ENCODE results near the gene C9orf85.
"Not testable (repeated sequence)": the region's sequence is repeated elsewhere in the genome, so short reads cannot be mapped to it uniquely, and the experiment has no call there.

The C9orf85 gene

DNA sequence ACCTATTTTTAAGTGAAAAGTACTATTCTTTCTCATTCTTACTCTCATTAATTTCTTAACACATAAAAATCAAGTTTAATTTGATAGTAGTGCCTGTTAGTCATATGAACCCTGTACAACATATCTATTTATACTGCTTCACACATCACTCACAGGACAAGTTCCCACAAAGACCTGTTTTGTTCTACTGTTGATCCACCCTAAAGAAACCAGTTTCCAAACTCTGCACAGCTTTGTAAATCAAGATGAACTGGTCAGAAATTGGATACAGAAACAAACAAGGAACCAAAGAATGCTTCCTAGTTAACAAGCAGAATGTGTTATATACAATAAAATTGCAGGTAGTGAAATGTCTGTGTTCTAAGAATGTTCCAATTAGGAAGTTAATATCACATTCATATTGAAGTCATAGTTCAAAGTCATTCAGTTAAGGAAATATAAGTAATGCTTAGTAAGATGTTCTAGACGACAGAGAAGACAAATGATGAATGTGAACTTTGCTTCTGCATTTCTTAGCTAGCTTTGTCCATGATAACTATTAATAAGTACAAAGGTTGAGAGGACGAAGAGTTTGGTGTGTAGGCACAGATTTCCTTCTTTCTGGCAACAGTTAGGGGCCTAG lies 33.4 kb downstream of the C9orf85 start:
- no peak for FAIRE-seq

DNA sequence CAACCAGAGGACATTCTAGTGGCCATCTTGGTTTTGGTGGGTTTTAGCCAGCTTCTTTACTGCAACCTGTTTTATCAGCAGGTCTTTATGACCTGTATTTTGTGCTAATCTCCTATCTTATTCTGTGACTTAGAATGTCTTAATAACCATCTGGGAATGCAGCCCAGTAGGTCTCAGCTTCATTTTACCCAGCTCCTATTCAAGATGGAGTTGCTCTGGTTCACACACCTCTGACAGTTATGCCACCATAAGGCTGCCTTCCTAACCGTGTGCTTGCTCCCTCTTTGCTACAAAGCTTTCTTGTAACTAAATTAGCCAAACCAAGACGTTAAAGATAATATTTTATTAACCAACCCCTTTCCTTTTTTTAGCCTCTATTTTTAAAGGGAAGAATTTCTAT lies 43.2 kb downstream of the C9orf85 start:
- FAIRE-seq: not testable (repeated sequence)

DNA sequence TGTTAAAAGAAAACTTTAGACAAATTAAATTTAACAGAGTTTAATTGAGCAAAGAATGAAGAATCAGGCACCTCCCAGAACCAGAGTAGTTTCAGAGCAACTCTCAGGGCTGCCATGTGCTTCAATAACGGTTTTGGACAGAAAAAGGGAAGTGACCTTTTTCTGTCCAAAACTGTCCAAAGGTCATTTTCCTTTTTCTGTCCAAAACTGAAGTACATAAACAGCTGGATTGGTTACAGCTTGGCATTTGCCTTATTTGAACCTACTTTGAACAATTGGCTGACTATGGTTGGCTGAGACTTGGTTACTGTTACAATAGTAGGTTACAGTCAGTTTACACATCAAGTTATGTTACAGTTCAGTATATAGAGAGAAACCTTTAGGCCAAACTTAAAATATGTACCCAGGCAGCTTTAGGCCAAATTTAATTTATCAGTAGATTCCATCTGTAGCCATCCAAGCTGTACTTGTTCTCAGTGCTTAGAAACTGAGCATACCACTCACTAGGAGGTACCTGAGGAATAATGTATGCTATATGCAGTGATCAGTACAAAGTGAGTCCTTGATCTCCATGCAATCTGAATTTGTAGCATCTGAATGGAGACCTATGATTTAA lies 44.0 kb downstream of the C9orf85 start:
- FAIRE-seq: no peak

DNA sequence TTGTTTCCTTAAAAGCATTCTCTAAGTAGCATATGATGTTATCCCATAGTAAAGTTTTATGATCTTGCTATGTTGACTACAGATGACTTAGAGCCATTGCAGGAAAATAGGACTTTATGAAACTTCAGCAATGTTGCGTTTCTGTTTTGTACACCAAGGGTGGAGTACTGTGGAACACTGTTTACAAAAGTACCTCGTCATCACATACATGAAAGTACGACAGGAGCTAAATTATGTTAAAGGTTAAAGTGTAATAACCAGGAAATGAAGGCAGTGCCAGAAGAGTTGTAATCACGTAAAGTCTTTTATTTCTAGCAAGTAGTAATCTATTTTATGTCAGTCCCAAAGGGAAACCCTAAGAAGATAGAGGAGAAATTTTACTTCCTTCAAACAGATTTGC lies 50.9 kb downstream of the C9orf85 start:
- no peak for FAIRE-seq

DNA sequence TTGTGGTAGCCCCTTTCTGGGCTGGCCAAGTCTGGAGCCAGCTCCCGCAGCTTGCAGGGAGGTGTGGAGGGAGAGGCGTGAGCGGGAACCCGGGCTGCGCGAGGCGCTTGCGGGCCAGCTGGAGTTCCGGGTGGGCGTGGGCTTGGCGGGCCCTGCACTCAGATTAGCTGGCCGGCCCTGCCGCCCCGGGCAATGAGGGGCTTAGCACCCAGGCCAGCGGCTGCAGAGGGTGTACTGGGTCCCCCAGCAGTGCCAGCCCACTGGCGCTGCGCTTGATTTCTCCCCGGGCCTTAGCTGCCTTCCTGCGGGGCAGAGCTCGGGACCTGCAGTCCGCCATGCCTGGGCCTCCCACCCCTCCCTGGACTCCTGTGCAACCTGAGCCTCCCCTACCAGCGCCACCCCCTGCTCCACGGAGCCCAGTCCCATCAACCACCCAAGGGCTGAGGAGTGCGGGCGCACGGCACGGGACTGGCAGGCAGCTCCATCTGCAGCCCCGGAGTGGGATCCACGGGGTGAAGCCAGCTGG lies 52.1 kb downstream of the C9orf85 start:
- FAIRE-seq: not testable (repeated sequence)

DNA sequence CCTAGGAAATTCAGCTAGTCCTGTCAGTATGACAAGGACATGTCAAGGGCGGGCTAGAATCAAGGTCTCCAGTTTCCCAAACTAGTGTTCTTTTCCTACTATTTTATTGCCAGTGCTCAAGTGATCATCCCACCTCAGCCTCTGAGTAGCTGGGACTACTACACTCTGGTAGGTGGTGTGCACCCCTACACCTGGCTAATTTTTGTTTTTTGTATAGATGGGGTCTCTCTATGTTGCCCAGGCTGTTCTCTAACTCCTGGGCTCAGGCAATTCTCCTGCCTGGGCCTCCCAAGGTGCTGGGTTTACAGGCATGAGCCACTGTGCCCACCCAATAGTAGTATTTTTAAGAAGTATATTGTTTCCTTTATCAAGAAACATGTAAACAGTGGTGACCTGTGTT lies 54.0 kb downstream of the C9orf85 start:
- no peak for FAIRE-seq

DNA sequence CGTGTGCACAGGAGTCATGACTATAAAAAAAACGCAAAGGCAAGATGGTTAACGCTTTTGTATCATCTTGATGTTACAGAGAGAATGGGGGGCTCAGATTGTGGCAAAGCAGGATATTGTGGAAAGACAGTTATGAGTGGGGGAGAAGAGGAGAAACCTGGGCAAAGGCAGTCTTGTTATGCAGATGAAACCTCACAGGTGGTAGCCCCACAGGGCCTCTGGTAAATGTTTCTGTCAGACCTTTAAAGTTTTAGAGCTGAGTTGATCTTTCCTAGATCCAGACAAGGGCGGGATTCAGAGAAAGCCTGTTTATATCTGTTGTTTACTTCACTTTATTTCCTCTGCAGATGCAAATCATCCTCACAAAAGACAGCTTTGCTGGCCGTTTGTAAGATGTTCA lies 55.2 kb downstream of the C9orf85 start:
- no peak for FAIRE-seq

DNA sequence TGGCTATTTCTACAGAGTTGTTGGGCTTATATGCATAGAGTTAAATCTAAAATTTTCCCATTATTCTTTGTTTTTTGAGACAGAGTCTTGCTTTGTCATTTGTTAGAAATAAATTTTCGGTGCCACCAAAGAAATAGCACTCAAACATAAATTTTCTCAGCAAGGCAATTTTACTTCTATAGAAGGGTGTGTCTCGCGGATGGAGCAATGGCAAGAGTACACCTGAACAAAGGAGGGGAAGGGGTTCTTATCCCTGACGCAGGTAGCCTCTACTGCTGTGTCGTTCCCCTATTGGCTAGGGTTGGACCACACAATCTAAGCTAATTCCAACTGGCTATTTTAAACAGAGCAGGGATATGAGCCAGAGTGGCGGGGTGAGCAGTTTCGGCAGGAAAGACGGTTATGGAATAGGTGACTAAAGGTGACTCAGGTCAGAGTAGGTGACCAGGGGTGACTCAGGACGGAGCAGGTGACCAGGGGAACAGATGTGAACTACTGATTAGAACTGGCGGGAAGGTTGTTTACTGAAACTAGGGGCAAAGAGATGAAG lies 57.2 kb downstream of the C9orf85 start:
- no peak for FAIRE-seq

DNA sequence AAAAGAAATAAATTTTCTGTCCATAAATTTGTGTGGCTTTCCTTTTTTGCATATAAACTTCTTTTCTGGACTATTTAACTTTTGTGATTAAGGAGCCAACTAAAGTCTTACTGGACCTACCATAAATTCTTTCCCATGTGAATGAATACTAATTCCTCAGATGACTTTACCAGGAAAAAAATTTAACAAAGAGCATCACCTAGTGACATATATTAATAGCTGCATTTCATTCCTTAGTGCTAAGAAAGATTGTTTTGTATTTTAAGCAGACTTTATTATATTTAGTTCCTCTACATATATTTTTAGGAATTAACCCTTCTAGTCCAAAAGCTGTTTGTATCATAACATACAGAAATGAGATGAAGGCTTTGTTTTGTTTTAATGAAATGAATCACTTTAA lies 64.4 kb downstream of the C9orf85 start:
- FAIRE-seq: no peak

DNA sequence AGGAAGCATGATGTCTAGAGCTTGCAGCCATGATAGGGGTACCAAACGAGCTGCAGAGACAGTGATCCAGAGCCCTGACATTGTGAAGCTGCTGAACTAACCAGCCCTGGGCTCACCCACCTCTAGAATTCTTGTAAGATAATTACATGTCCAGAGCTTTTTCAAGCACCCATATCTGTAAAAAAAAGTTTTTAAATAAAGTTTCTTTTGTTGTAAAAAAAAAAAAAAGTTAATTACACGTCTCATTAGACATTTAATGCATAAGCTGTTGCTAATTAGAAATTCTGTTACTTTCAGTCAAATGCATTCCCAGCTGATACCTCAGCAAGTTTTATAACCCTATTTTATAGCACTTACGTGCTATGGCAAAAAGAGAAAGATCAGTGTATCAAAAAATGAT lies 65.6 kb downstream of the C9orf85 start:
- FAIRE-seq: no peak

DNA sequence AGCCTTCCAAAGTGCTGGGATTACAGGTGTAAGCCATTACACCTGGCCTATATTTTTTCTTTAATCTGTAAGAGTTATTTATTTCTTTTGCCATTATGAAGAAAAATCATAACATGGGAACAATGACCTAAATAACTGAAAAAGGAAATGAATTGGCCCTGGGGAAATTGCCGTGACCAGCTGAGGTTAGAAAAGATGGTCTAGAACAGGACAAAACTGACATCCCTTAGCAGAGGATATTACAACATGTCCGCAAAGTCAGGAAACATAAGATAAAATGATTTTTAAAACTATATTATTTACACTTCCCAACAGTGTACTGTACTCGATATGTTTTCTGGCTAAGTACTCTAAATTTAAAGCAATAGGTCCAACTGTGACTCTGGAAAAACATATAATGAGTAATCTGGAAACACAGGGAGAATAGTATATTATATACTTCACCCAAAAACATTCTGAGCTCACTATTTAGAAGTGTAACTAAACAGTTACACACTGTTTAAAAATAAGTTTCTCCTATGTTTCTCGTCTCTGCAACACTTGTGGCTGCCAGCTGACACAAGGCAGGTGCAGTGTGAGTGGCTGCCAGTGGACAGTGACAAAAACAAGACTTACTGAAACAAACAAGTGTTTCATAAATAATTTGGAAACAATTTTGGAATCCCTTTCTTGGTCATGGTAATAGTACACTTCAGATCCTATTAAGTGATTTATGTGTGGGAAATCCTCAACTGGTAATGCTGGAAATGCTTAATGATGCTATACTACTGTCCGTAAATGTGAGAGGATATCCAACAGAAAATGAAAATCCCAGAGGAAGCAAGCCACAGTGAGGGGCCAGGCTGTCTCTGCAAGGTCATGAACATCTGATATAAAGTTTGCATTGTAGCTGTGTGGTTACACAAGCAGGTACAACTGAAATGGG lies 69.1 kb downstream of the C9orf85 start:
- no peak for FAIRE-seq

DNA sequence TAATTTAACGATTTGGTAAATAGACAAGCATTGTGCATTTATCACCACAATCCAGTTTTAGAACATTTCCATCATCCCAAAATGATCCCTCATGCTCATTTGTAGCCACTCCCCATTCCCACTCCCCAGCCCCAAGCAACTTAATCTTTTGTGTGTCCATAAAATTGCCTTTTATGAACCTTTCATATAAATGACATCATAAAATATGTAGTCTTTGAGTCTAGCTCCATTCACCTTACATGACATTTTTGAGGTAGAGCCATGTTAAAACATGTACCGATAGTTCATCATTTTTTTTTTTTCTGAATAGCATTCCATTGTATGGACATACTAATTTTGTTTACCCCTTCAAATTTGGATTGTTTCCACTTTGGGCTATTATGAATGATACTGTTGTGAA lies 70.5 kb downstream of the C9orf85 start:
- FAIRE-seq: no peak

DNA sequence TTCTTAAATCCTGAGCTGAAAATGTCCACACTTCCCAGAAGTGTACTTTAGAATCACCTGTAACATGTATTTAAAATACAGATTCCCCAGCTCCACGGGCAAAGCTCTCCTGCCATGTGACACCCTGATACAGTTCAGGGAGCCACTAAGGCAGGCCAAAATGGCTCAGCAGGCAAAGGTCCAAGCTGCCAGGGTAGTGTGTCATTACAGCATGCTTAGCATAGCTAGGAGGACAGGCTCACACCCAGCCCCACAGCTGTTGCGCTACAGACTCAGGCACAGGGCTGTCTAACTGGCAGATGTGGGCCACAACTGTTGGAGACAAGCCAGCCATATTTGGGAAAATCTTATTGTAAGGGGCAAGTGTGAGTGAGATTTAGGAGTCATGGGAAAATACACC lies 73.0 kb downstream of the C9orf85 start:
- no peak for FAIRE-seq

DNA sequence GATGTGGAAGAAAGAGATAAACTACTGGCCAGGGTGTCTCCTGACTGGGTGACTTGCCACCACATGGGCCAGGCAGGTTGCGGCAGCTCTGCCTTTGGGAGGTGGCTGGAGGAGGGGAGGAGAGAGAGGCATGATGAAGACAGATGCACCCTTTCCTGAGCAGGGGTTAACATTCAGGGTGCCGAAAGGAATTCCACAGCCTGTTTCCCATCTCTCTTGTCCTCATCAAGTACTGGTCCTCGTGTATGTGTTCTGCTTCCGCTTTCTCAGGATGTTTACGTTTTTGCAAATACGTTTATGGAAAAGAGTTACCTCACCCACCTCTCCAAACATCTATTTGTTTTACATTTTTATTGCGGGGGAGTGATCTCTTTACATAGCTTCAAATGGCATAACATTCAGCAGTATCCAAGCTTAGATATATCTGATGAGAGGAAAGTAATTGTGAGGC lies 73.4 kb downstream of the C9orf85 start:
- no peak for FAIRE-seq

DNA sequence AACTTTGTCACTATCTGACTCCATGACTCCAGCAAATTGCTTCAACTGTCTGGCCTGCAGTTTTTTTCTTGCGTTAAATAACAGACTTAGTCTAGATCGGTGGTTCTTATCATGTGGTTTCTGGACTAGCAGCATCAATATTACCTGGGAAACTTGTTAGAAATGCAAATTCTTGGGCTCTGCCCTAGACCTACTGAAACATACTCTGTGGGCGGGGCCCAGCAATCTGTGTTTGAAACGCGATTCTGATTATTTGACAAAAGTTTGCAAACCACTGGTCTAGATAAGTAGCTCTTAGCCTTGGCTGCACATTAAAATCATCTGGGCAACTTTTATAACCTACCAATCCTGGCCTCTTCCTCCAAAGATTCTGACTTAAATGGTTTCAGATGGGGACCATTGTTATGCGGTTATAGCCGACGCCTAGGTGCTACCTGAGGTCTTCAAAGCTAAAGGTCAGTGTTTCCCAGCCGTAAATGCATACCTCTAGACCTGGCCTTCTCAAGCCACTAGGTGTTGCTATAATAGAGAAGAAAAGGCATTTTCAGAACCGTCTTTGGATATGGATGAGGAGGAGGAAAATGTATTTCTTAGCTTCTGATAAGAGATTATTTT lies 74.0 kb downstream of the C9orf85 start:
- FAIRE-seq: no peak

DNA sequence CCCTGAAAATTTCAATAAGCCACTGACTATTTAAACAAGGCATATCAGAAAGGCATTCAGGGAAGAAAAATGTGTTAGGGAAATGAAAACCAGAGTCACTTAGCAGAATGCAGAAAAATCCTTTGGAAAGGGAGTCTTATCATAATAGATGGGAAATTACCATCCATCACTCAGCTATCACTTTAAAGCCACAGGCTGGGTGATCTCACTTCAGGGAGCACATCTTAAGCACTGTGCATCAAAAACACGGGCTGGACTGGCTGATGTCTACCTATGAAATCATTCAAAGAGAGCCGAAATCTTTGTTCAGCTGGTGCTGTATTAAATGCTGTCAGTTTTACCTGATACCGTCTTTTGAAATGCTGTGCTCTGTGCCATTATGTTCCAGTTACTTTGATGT lies 75.5 kb downstream of the C9orf85 start:
- FAIRE-seq: no peak

DNA sequence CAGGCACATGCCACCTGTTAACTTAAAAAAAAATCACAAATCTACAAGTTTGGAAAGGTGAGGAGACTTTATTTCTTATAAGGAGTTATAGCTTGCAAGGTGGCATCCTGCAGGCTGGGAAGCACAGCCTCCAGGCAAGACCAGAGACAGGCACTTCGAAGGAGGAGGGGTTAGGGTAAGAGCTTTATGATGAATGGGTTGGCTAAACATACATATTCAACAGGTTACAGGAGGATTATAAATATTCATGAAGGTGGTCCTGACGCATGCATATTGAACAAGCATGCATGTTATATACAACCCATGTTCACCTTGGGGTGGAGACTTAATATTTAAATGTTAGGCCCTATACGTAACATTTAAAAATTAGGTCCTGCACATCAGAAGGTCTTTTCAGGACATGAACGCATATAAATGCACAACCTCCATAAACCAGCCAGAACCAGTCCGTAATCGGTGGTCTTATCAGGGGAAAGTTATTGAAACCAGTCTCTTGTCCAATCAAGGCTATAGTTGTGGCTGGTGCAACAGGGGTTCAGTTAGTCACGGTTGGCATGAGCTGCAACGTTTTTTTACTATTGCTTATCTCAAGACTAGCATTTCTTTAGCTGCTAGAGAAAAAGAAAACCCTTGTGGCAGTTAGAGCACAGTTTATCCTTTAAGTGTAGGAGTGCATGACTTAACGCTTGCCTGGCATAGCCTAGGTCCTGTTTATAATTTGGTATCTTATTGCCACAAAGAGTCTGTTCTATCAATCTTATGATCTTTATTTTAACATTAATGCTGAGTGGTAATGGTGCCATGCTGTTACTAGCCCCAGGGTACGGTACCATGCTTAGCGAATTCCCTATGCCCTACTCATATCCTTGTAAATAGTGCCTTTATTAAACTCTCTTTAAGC lies 76.3 kb downstream of the C9orf85 start:
- FAIRE-seq: no peak

DNA sequence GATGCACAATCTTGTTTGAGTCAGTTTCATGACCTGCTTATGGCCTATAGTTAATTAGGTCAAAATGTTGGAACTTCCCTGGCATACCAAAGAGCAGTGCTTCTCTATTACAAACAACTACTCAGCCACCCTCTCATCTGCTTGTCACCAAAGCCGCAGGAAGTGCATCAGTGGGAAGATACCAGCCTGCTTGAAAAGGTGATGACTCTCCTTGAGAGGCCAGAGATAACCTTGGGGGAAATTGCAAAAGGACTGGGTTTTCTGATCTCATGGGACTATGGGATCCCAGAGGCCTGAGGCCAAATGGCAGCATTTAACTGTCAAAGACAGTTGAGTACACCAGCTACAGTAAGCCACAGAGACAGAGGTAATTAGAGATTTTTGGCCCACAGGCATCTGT lies 79.0 kb downstream of the C9orf85 start:
- FAIRE-seq: no peak

DNA sequence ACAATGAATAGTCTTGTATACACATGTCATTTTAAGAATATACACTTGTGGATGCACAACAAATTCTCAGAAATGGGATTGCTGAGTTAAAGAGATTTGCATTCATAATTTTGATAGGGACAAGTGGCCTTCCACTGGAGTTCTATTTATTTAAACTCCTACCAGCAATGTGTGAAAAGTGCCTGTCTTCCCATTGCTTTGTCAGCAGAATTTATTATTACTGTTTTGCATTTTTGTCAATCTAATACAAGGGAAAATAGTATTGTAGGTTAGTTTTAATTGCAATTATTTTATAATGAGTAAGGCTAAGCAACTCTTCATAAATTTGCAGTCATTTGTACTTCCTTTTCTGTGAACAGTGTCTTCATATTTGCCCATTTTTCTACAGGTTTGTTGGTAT lies 94.0 kb downstream of the C9orf85 start:
- no peak for FAIRE-seq

DNA sequence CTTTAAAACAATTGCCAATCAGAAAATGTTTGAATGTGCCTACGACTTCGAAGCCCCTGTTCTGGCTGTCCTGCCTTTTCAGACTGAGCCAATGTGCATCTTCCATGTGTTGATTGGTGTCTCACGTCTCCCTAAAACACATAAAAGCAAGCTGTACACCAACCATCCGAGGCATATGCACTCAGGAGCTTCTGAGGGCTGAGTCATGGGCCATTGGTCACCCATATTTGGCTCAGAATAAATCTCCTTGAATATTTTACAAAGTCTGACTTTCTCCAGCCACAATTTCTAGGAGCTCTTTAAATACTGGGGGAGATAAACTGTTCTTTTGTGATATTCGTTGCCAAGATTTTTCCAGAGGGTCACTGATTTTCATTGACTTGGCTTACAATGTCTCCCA lies 95.1 kb downstream of the C9orf85 start:
- no peak for FAIRE-seq

DNA sequence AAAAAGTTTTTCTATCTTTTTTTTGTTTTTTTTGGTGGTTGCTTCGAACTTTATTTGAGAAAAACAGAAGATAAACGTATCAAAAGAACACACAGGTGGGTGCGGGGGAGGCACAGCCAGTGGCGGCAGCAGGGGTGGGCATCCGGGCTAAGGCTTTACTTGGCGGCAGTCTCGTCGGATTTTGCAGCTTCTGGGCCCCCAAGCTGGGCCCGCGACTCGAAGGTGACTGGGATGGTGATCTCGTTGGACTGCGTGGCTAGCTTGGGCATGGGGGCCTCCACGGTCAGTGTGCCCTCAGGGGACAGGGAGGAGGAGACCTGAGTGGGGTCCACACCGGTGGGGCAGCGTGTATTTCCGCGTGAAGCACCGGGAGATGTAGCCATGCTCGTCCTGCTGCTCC lies 96.3 kb downstream of the C9orf85 start:
- FAIRE-seq: not testable (repeated sequence)

DNA sequence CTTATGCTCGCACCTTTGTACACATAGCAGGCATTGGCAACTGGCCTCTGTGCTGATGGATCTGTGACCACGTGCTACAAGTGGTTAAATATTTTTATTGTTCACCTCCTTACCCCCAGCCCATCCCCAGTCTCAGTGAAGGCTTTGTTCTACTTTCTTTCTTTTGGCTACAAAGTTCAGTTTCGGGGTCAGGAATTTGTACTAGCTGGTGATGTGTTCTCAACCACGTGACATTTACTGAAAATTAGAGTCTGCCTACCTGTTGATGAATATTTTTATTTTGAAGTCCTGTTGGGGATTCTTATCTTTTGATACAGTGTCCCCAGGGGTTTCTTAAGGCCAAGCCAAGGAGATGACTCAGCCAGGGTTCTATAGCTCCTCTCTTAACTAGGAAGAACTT lies 101.2 kb downstream of the C9orf85 start:
- FAIRE-seq: no peak

Data from G401.6 (cell line).